Choroid plexus epithelial cell (primary cell): Measurements from ENCODE around the gene SLX9.

ENCODE experiments used
- DNase-seq: peaks from one replicate; pipeline ENCODE4 v3.0.0-alpha.2; 2010; ENCODE audit warnings: low read depth
- H3K4me3 ChIP-seq: 2 replicates; pipeline ENCODE4 v1.5.1; 2011; ENCODE audit warnings: low read depth, mild to moderate bottlenecking, control low read depth, low read length, moderate library complexity
- CTCF ChIP-seq: conservative IDR thresholded peaks from 2 replicates; pipeline ENCODE4 v1.5.1; 2011; ENCODE audit warnings: low read depth, mild to moderate bottlenecking, control low read depth, inconsistent platforms, low read length, moderate library complexity

The SLX9 gene

GRCh38 chr21:44957901-44958451 lies 18.1 kb downstream of the SLX9 start:
- no peak for TF ChIP-seq CTCF
- H3K4me3 ChIP-seq = no peak overlapping the region
- no peak for DNase-seq

- no peak for TF ChIP-seq CTCF
- H3K4me3 ChIP-seq = no peak overlapping the region
- peak; percentile 96 for DNase-seq
Measured at GRCh38 chr21:44958471-44959191, 18.8 kb downstream of the SLX9 start.

- DNase-seq = no peak
- no peak for TF ChIP-seq CTCF
Measured at GRCh38 chr21:44959376-44960091, 19.7 kb downstream of the SLX9 start.

DNA sequence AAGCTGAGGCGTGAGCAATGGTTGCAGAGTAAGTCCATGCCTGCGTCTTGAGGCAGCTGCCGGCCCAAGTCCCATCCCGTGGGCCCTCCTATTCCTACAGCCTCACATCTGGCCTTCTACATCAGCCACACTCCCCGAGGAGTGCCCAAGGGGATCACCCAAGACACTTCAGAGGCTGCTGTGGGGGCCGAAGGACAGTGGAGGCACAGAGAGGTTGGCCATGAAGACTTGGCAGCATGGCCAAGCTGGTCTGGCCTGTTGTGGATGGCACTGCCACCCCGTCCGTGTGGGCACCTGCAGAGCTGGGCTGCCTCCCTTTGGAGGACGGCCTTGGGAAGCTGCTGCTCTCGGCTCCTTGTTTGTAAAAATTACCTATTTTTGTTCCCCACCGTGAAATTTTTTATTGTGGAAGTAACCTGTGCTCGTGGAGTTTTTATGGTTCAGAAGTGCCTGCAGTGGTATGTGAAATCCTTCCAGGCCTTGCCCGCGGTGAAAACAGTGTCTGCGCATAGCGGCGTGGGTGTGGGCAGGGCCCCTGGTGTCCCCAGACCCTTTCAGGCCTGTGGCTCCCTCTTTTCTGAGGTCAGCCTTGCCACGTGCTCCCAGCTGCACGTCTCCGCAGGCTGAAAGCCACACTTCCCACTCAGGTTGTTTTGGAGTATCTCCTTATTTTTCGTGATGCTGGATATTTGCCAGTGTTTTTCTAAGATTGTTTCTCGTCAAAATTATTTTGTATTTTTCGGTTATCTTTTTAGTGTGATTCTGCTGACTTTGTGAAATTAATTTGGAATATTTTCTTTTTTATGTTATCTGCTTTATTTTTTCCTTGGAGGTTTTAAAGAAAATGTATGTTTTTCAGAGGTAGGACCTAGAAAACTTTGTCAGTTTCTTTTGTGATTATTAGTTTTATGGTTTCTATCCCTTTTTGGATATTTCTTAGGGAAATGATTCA lies 20.6 kb downstream of the SLX9 start:
- DNase-seq = no peak
- no peak for TF ChIP-seq CTCF
- H3K4me3 ChIP-seq = no peak overlapping the region

More at GRCh38 chr21:44959376-44960091, 19.7 kb downstream of the SLX9 start:
- no peak overlapping the region for H3K4me3 ChIP-seq

DNA sequence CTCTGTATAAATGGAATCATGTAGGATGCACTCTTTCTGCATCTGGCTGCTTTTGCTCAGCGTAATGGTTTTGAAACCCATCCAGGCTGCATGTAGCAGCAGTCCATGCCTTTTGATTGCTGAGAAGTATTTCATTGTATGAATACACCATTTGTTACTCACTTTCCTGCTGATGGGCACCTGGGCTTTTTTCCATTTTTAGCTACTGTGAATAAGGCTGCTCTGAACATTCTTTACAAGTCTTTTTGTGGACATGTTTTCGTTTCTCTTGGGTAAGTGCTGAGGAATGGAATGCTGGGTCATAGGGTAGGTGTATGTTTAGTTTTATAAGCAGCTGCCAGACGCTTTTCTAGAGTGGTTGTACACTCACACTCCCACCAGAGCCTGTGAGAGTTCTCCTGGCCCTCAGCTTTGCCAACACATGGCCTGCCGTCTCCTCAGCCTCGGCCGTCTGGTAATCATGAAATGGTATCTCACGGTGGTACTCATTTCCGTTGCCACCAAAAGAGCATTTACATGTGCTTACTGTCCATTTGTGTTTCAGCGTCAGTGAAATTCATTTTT lies 22.7 kb downstream of the SLX9 start:
- DNase-seq = peak; percentile 100
- H3K4me3 ChIP-seq = no peak overlapping the region
- TF ChIP-seq CTCF = peak; percentile 25

- TF ChIP-seq CTCF = no peak
- no peak overlapping the region for H3K4me3 ChIP-seq
- DNase-seq = no peak
Measured at GRCh38 chr21:44964381-44964780, 24.6 kb downstream of the SLX9 start.
